SU-DHL-6 (cell line): ENCODE data around the gene KCNH4.

Experiments used
- CTCF ChIP-seq: fragments of 200-600 bp; sonication (generic); IDR thresholded peaks from one replicate; pipeline ENCODE4 v1.5.1; 2017; ENCODE audit warnings: antibody characterized with exemption, mild to moderate bottlenecking, low read length, moderate library complexity; ENCODE audit not compliant: insufficient read depth, poor library complexity, severe bottlenecking
- EZH2phosphoT487 ChIP-seq: fragments of 200-600 bp; sonication (generic), shearing (Covaris generic); conservative IDR thresholded peaks from 2 replicates; pipeline ENCODE4 v1.6.1; 2018; ENCODE audit warnings: mild to moderate bottlenecking, antibody characterized with exemption, low read length, moderate library complexity, mixed read lengths

GRCh38 chr17:42111871-42112551, 68.9 kb downstream of the KCNH4 start:
- TF ChIP-seq CTCF (no peak), EZH2phosphoT487 (no peak)
